ENCODE measurements around the gene COQ2. TPM values are rescaled to one million over a fixed set of nuclear protein-coding genes. Genes with fewer than 3 reads are reported as not detected.
A peak's percentile ranks its signal among the peaks of the same experiment; 100 is the strongest.

COQ2 gene
- total and polyA plus RNA-seq, 8 donors: 13.0 to 17.9 (median 16.0) TPM

DNA sequence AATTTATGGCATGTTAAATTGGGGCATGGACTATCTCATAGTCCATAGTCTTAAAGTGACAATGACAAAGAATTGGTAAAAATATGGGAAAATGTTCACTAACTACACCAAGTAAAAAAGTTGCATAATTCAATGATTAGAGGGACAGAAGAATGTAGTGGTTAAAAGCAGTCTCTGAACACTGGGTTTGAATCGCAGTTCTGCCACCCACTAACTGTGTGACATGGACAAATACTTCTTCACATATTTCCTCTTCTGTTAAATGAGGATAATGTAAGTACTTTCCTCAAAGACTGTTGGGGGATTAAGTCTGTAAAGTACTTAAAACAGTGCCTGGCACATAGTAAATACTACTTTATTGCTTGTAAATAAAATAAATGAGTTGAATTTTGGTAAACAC is 15.3 kb downstream of the COQ2 start:
- intact Hi-C loops (cut with DNase I): no loop called here

DNA sequence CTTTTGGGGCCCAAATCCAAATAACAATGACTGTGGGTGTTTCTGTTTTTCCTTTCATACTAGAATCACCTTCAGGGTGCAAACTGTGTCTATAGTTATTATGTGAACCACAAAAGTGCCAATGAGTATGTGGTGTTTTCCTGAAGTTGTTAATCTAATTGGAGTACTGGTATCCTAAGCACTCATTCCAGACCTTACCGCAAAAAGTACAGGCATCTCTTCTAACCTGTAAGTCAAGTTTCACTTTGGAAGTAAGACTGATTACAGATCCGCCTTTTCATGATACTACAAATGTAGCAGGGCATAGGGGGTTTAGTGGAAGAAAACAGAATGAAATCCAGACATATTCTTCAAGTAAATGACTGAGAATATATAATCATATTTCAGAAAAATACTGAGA is 16.1 kb downstream of the COQ2 start:
- H3K9me3 ChIP-seq: no peaks in the 10 kb centered on the region
- intact Hi-C loops (cut with DNase I): no loop called here
- ATAC-seq (no peak), DNase-seq (no peak)
- H3K4me3 ChIP-seq: no peak overlapping the region
- TF ChIP-seq, protein P1, sequence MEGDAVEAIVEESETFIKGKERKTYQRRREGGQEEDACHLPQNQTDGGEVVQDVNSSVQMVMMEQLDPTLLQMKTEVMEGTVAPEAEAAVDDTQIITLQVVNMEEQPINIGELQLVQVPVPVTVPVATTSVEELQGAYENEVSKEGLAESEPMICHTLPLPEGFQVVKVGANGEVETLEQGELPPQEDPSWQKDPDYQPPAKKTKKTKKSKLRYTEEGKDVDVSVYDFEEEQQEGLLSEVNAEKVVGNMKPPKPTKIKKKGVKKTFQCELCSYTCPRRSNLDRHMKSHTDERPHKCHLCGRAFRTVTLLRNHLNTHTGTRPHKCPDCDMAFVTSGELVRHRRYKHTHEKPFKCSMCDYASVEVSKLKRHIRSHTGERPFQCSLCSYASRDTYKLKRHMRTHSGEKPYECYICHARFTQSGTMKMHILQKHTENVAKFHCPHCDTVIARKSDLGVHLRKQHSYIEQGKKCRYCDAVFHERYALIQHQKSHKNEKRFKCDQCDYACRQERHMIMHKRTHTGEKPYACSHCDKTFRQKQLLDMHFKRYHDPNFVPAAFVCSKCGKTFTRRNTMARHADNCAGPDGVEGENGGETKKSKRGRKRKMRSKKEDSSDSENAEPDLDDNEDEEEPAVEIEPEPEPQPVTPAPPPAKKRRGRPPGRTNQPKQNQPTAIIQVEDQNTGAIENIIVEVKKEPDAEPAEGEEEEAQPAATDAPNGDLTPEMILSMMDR (IDR thresholded peaks at IDR 0.05): no peak
- peaks cover 0 to 35% of the 10 kb centered on the region in 2 donors for H3K36me3 ChIP-seq
- H3K27me3 ChIP-seq: no peaks in the 10 kb centered on the region
- H3K27ac ChIP-seq: no peak overlapping the region
- peaks cover 0 to 20% of the 10 kb centered on the region in 2 donors for H3K4me1 ChIP-seq

More for the DNA sequence above, 15.3 kb downstream of the COQ2 start:
- TF ChIP-seq, protein P1 (IDR thresholded peaks at IDR 0.05): no peak
- H3K27ac ChIP-seq: no peak overlapping the region
- H3K9me3 ChIP-seq: no peaks in the 10 kb centered on the region
- H3K4me3 ChIP-seq: no peak overlapping the region
- peaks cover 0 to 35% of the 10 kb centered on the region in 2 donors for H3K36me3 ChIP-seq
- peaks cover 0 to 20% of the 10 kb centered on the region in 2 donors for H3K4me1 ChIP-seq
- no peak for DNase-seq
- ATAC-seq: no peak
- no peaks in the 10 kb centered on the region for H3K27me3 ChIP-seq

- ATAC-seq (no peak), DNase-seq (no peak)
- intact Hi-C loops (cut with DNase I): no loop called here
- H3K27ac ChIP-seq: no peak overlapping the region
- TF ChIP-seq, protein P1 (IDR thresholded peaks at IDR 0.05): no peak
- no peaks in the 10 kb centered on the region for H3K27me3 ChIP-seq
- H3K9me3 ChIP-seq: no peaks in the 10 kb centered on the region
- no peak overlapping the region for H3K4me3 ChIP-seq
- peaks cover 0 to 39% of the 10 kb centered on the region in 2 donors for H3K36me3 ChIP-seq
- H3K4me1 ChIP-seq: peaks cover 0 to 20% of the 10 kb centered on the region in 2 donors
Observed at GRCh38 chr4:83267830-83268475, 16.6 kb downstream of the COQ2 start.

- Histone ChIP-seq H3K27me3 (no peaks in the 10 kb centered on the region), H3K9me3 (no peaks in the 10 kb centered on the region), H3K27ac (no peak overlapping the region), H3K4me1 (peaks cover 0 to 15% of the 10 kb centered on the region in 2 donors), H3K36me3 (peaks cover 0 to 38% of the 10 kb centered on the region in 2 donors), H3K4me3 (no peak overlapping the region)
- TF ChIP-seq, protein P1 (IDR thresholded peaks at IDR 0.05): no peak
- ATAC-seq (peak; percentile 74), DNase-seq (peak in 1 of 4 donors; percentile 46)
- intact Hi-C loops (cut with DNase I): no loop called here
Observed at GRCh38 chr4:83267121-83267829, 17.3 kb downstream of the COQ2 start.

DNA sequence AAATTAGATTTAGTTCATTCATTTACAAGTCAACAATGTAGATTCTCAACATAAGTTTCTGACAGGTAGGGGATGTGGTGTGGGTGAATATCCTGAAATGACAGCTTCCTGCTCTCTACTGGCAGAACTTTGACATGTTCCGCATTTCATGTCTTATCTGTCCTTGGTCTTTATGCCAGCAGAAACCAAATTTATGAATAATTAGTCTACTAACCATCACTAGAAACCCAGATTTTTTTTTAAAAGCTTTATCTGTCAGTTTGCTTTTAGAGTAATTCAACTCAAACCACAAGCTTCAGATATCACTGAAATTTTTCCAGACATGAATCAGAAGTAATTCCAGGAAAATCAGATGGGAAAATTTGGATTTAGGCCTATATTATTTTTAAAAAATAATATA is 17.9 kb downstream of the COQ2 start:
- ATAC-seq: no peak
- intact Hi-C loops (cut with DNase I): no loop called here
- H3K4me3 ChIP-seq: no peak overlapping the region
- no peaks in the 10 kb centered on the region for H3K27me3 ChIP-seq
- DNase-seq: no peak
- no peaks in the 10 kb centered on the region for H3K9me3 ChIP-seq
- H3K4me1 ChIP-seq: peaks cover 0 to 15% of the 10 kb centered on the region in 2 donors
- peak overlapping the region in 1 of 2 donors; percentile 10 for H3K27ac ChIP-seq
- TF ChIP-seq, protein P1 (IDR thresholded peaks at IDR 0.05): no peak
- peaks cover 0 to 39% of the 10 kb centered on the region in 2 donors for H3K36me3 ChIP-seq
